ENCODE measurements around the gene ARMC5. TPM values are rescaled to one million over a fixed set of nuclear protein-coding genes. Genes with fewer than 3 reads are reported as not detected.

The ARMC5 gene
- total RNA-seq, 4 donors from 2014 or later: 13.9 to 24.3 (median 19.4) TPM

DNA sequence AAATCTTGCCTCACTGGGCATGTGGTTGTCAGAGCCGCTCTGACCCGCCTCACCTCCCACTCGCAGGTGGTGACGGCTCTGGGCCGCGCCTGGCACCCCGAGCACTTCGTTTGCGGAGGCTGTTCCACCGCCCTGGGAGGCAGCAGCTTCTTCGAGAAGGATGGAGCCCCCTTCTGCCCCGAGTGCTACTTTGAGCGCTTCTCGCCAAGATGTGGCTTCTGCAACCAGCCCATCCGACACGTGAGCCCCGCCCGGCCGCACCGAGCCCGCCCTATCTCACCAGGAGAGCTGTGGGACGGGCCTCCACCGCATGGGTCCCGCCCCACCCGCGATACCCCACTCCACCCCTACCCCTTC lies 16.6 kb downstream of the ARMC5 start:
- intact Hi-C loops (cut with DNase I; ENCODE audit: low total_unique reads): no loop called here
- in situ Hi-C loops (cut with MboI; ENCODE audit: low sequenced_read_pairs in 4 of 4): no loop called here
- H3K27me3 ChIP-seq: peaks cover 4 to 21% (median 7%) of the 10 kb centered on the region in 3 donors
- no peaks in the 10 kb centered on the region for H3K36me3 ChIP-seq
- H3K4me1 ChIP-seq: peaks cover 0 to 11% of the 10 kb centered on the region in 2 donors
- no peaks in the 10 kb centered on the region for H3K9me3 ChIP-seq
- no peak overlapping the region for H3K4me3 ChIP-seq
- DNase-seq (no peak), ATAC-seq (no peak)
- no peak for TF ChIP-seq POLR2A (IDR thresholded peaks at IDR 0.05)
- TF ChIP-seq, protein P1, sequence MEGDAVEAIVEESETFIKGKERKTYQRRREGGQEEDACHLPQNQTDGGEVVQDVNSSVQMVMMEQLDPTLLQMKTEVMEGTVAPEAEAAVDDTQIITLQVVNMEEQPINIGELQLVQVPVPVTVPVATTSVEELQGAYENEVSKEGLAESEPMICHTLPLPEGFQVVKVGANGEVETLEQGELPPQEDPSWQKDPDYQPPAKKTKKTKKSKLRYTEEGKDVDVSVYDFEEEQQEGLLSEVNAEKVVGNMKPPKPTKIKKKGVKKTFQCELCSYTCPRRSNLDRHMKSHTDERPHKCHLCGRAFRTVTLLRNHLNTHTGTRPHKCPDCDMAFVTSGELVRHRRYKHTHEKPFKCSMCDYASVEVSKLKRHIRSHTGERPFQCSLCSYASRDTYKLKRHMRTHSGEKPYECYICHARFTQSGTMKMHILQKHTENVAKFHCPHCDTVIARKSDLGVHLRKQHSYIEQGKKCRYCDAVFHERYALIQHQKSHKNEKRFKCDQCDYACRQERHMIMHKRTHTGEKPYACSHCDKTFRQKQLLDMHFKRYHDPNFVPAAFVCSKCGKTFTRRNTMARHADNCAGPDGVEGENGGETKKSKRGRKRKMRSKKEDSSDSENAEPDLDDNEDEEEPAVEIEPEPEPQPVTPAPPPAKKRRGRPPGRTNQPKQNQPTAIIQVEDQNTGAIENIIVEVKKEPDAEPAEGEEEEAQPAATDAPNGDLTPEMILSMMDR (IDR thresholded peaks at IDR 0.05 in 4 of 5, conservative IDR thresholded peaks at IDR 0.05 in 1 of 5): no peak
- H3K27ac ChIP-seq: no peak overlapping the region

DNA sequence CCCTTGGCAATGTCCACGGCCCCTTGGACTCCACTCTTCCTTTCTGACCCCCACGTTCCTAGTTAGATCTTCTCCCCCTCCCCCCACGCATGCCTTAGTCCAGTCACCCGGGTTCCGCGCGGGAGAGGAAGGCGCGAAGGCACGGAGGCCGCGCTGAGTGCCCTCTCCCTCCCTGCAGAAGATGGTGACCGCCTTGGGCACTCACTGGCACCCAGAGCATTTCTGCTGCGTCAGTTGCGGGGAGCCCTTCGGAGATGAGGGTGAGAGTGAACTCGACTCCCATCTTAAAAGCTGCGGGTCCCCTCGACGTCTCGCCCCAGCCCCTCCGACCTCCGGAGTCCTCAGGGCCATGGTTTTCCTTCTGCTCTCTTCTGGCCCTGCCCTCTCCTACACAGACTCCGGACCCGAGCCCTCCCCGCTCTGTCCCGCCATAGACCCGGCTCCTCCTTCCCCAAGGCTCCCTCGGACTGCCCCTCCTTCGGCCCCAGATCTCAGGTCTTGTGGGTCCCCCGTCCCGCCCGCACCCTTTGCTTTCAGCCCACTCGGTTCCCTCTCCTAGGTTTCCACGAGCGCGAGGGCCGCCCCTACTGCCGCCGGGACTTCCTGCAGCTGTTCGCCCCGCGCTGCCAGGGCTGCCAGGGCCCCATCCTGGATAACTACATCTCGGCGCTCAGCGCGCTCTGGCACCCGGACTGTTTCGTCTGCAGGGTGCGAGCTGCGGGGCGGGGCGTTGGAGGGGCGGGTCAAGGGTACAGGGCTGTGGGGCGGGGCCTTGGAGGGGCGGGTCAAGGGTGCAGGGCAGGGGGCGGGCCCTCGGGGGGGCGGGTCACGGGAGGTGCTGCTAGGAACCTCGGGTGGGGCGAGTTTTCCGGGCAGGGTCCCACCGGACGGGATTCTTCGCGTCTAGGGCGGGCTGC lies 17.3 kb downstream of the ARMC5 start:
- H3K27me3 ChIP-seq: peaks cover 4 to 21% (median 7%) of the 10 kb centered on the region in 3 donors
- ATAC-seq (no peak), DNase-seq (no peak)
- TF ChIP-seq POLR2A (IDR thresholded peaks at IDR 0.05): no peak
- TF ChIP-seq, protein P1 (IDR thresholded peaks at IDR 0.05 in 4 of 5, conservative IDR thresholded peaks at IDR 0.05 in 1 of 5): no peak
- in situ Hi-C loops (cut with MboI; ENCODE audit: low sequenced_read_pairs in 4 of 4): no loop called here
- no peak overlapping the region for H3K27ac ChIP-seq
- no peaks in the 10 kb centered on the region for H3K36me3 ChIP-seq
- peaks cover 0 to 6% of the 10 kb centered on the region in 2 donors for H3K4me1 ChIP-seq
- no peaks in the 10 kb centered on the region for H3K9me3 ChIP-seq
- intact Hi-C loops (cut with DNase I; ENCODE audit: low total_unique reads): no loop called here
- peak overlapping the region in 1 of 4 donors; percentile 10 for H3K4me3 ChIP-seq

GRCh38 chr16:31477220-31478216 lies 18.2 kb downstream of the ARMC5 start:
- in situ Hi-C loops (cut with MboI; ENCODE audit: low sequenced_read_pairs in 4 of 4): no loop called here
- no peaks in the 10 kb centered on the region for H3K4me1 ChIP-seq
- H3K36me3 ChIP-seq: no peaks in the 10 kb centered on the region
- no peaks in the 10 kb centered on the region for H3K9me3 ChIP-seq
- H3K27ac ChIP-seq: no peak overlapping the region
- no peak for ATAC-seq
- DNase-seq: no peak
- TF ChIP-seq, protein P1 (IDR thresholded peaks at IDR 0.05 in 4 of 5, conservative IDR thresholded peaks at IDR 0.05 in 1 of 5): no peak
- TF ChIP-seq POLR2A (IDR thresholded peaks at IDR 0.05): no peak
- H3K27me3 ChIP-seq: peaks cover 4 to 18% (median 6%) of the 10 kb centered on the region in 3 donors
- H3K4me3 ChIP-seq: no peak overlapping the region
- intact Hi-C loops (cut with DNase I; ENCODE audit: low total_unique reads): no loop called here

DNA sequence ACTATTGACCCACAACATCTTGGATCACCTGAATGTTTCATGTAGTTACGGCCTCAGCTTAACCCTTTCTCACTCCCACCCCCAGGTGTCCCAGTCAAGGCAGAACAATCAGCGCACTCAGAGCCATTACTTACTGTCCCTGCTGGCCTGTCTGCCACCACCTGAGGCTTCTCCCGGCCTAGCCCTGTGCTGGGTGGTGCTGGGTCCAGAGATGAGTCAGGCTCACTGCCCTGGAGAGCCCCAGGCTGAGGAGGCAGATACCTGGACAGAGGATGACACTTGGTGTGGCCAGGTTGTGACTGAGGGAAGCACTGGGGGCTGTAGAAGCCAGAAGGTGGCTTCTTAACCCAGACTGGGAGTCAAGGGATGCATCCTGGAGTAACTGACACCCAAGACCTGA lies 19.7 kb downstream of the ARMC5 start:
- ATAC-seq: no peak
- no peaks in the 10 kb centered on the region for H3K36me3 ChIP-seq
- no peaks in the 10 kb centered on the region for H3K4me1 ChIP-seq
- intact Hi-C loops (cut with DNase I; ENCODE audit: low total_unique reads): no loop called here
- no peak for TF ChIP-seq POLR2A (IDR thresholded peaks at IDR 0.05)
- TF ChIP-seq, protein P1 (IDR thresholded peaks at IDR 0.05 in 4 of 5, conservative IDR thresholded peaks at IDR 0.05 in 1 of 5): no peak
- H3K4me3 ChIP-seq: no peak overlapping the region
- no peaks in the 10 kb centered on the region for H3K9me3 ChIP-seq
- no peak overlapping the region for H3K27ac ChIP-seq
- in situ Hi-C loops (cut with MboI; ENCODE audit: low sequenced_read_pairs in 4 of 4): no loop called here
- no peak for DNase-seq
- peaks cover 4 to 18% (median 5%) of the 10 kb centered on the region in 3 donors for H3K27me3 ChIP-seq

All from gastrocnemius medialis (tissue), 4 donors.